ENCODE results near the gene KLHDC2. TPM values are rescaled to one million over a fixed set of nuclear protein-coding genes. Genes with fewer than 3 reads are reported as not detected.
A peak's percentile ranks its signal among the peaks of the same experiment; 100 is the strongest.
"Not testable (repeated sequence)": the region's sequence is repeated elsewhere in the genome, so short reads cannot be mapped to it uniquely, and the experiment has no call there.

The KLHDC2 gene
- polyA plus RNA-seq, 3 donors from 2014 or later = 61.3 to 68.1 (median 63.8) TPM

DNA sequence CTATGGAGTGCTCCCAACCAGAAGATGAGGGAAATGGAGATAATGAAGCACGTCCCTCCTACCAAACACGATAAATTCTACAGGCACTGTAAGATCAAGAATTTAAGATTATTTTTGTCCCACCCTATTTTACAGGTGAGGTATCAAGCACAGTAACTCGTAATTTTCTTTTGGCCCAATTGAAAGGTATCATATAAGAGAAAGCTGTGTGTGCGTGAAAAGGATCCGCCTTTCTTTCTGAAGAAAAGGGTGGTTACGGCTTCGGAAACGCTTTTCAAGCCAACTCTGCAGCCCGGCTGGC is 733 bp upstream of the KLHDC2 start:
- H3K36me3 Mint-ChIP-seq = peaks cover 0 to 4% (median 0%) of the 10 kb centered on the region in 3 donors
- H3K4me3 Mint-ChIP-seq = peak overlapping the region; percentile 91 to 98 (median 97)
- H3K4me1 Mint-ChIP-seq = peaks cover 27 to 42% of the 10 kb centered on the region in 2 donors
- H3K27me3 Mint-ChIP-seq (ENCODE audit: low read depth in 3 of 3) = peaks cover 12 to 19% (median 13%) of the 10 kb centered on the region in 3 donors
- H3K27ac Mint-ChIP-seq = peak overlapping the region; percentile 95 to 100 (median 98)
- DNase-seq = no peak
- H3K9me3 Mint-ChIP-seq = no peaks in the 10 kb centered on the region

DNA sequence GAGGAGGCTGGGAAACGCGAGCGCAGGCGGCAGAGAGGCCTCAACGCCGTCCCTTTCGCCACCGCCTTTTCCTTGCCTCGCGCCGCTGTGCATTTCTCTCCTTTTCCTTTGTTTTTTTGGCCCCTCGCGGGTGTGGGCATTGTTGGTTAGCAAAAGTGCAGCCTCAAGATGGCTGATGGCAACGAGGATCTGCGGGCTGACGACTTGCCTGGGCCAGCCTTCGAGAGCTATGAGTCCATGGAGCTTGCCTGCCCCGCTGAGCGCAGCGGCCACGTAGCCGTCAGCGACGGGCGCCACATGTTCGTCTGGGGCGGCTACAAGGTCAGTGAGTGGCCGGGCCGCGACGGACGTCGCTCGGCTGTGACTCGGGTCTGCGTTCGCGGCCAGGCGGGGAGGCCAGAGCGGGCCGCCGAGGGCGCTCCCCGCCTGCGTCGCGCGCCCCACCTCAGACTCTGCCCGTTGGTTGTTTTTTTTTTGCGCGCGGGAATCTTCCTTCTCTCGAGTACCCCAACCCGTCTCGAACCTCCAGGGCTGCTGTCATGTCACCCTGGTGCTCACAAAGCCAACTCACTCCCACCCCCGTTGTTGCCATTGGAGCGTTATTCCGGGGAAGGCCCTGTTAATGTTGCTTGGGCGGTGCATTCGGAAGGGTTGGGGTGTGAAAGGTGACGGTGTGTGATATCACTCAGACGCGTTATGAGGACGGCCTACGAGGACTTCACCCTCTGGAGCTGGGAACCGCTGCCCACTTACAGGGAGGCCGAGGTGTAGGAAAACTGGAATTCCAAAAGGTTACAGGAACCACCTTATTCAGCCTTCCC is 558 bp downstream of the KLHDC2 start:
- DNase-seq = peak; percentile 63 to 68 (median 65)
- peak overlapping the region; percentile 96 to 99 (median 98) for H3K27ac Mint-ChIP-seq
- H3K9me3 Mint-ChIP-seq = no peaks in the 10 kb centered on the region
- H3K27me3 Mint-ChIP-seq (ENCODE audit: low read depth in 3 of 3) = peaks cover 12 to 19% (median 13%) of the 10 kb centered on the region in 3 donors
- peak overlapping the region; percentile 94 to 97 (median 96) for H3K4me3 Mint-ChIP-seq
- peaks cover 27 to 42% of the 10 kb centered on the region in 2 donors for H3K4me1 Mint-ChIP-seq
- H3K36me3 Mint-ChIP-seq = peaks cover 0 to 4% (median 0%) of the 10 kb centered on the region in 3 donors

GRCh38 chr14:49769171-49769570 is 1.2 kb downstream of the KLHDC2 start:
- Mint-ChIP-seq H3K4me3 (peak overlapping the region; percentile 94 to 97 (median 96)), H3K27me3 (ENCODE audit: low read depth in 3 of 3) (peaks cover 12 to 19% (median 13%) of the 10 kb centered on the region in 3 donors), H3K9me3 (no peaks in the 10 kb centered on the region), H3K36me3 (peaks cover 0 to 4% (median 0%) of the 10 kb centered on the region in 3 donors), H3K27ac (peak overlapping the region; percentile 96 to 99 (median 98)), H3K4me1 (peaks cover 27 to 42% of the 10 kb centered on the region in 2 donors)
- no peak for DNase-seq

DNA sequence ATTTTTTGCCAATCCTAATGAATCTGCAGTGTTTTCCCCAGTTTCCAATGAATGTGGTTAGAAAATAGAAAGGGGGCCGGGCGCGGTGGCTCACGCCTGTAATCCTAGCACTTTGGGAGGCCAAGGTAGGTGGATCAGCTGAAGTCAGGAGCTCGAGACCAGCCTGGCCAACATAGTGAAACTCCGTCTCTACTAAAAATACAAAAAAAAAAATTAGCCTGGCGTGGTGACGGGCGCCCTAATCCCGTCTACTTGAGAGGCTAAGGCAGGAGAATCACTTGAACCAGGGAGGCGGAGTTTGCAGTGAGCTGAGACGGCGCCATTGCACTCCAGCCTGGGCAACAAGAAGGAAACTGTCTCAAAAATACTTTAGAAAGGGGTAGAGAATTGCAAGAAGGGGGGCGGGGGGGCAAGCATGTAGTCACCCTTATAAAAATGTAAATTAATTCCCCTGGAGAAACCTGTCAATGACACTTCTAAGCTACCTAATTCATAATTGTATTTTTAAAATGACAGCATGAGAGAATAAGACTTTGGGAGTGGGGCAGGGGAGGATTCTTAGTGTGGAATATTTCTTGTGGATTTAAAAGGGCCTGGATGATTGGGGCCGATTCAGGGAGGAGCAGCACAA is 1.7 kb downstream of the KLHDC2 start:
- Mint-ChIP-seq H3K4me3 (peak overlapping the region; percentile 94 to 97 (median 96)), H3K27me3 (ENCODE audit: low read depth in 3 of 3) (peaks cover 12 to 19% (median 13%) of the 10 kb centered on the region in 3 donors), H3K9me3 (no peaks in the 10 kb centered on the region), H3K36me3 (peaks cover 0 to 8% (median 4%) of the 10 kb centered on the region in 3 donors), H3K27ac (peak overlapping the region; percentile 96 to 99 (median 98)), H3K4me1 (peaks cover 27 to 42% of the 10 kb centered on the region in 2 donors)
- no peak for DNase-seq

- Mint-ChIP-seq H3K27me3 (ENCODE audit: low read depth in 3 of 3) (peaks cover 12 to 19% (median 13%) of the 10 kb centered on the region in 3 donors), H3K4me1 (peaks cover 27 to 48% of the 10 kb centered on the region in 2 donors), H3K4me3 (peak overlapping the region; percentile 9 to 97 (median 32)), H3K36me3 (peaks cover 2 to 13% (median 10%) of the 10 kb centered on the region in 3 donors), H3K27ac (peak overlapping the region; percentile 57 to 98 (median 68)), H3K9me3 (no peaks in the 10 kb centered on the region)
- DNase-seq = no peak
These were observed 2.4 kb downstream of the KLHDC2 start for GRCh38 chr14:49770212-49770817.

DNA sequence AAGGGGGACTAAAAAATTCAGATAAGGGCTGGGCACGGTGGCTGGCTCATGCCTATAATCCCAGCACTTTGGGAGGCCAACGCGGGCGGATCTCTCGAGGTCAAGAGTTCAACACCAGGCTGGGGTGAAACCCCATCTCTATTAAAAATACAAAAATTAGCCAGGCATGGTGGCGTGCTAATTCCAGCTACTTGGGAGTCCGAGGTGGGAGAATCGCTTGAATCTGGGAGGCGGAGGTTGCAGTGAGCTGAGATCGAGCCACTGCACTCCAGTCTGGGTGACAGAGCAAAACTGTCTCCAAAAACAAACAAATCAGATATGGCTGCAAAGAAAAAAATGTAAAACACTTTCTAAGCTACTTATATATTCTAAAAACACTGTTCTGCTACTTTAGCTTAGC is 3.7 kb downstream of the KLHDC2 start:
- not testable (repeated sequence) for DNase-seq, H3K4me3 Mint-ChIP-seq, H3K9me3 Mint-ChIP-seq
- Mint-ChIP-seq H3K4me1 (peaks cover 26 to 47% of the 10 kb centered on the region in 2 donors), H3K27me3 (ENCODE audit: low read depth in 3 of 3) (peaks cover 9 to 17% (median 9%) of the 10 kb centered on the region in 3 donors), H3K27ac (peak overlapping the region in 4 of 6 donors; percentile 8 to 71 (median 60)), H3K36me3 (peaks cover 8 to 19% (median 16%) of the 10 kb centered on the region in 3 donors)

- Mint-ChIP-seq H3K27me3 (ENCODE audit: low read depth in 3 of 3) (peaks cover 0 to 3% (median 0%) of the 10 kb centered on the region in 3 donors), H3K4me1 (peaks cover 13 to 32% of the 10 kb centered on the region in 2 donors), H3K9me3 (no peaks in the 10 kb centered on the region), H3K27ac (peak overlapping the region in 2 of 6 donors; percentile 44 to 58), H3K4me3 (no peak overlapping the region), H3K36me3 (peaks cover 8 to 24% (median 19%) of the 10 kb centered on the region in 3 donors)
- no peak for DNase-seq
These were observed 6.2 kb downstream of the KLHDC2 start for GRCh38 chr14:49774106-49774505.

DNA sequence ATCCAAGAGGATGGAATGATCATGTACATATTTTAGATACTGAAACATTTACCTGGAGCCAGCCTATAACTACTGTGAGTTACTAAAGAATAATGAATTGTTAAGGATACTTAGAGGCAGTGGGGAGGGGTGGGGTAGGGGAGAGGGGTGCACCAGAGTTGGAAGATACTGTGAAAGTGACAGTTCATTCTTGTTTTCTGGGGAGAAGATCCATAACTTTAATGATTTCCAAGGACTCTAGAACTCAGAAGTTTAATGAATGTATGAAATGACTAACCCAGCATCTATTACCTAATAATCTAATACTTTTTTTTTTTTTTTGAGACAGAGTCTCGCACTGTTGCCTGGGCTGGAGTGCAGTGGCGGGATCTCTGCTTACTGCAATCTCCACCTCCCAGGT is 10.5 kb downstream of the KLHDC2 start:
- H3K27me3 Mint-ChIP-seq (ENCODE audit: low read depth in 3 of 3) = no peaks in the 10 kb centered on the region
- no peaks in the 10 kb centered on the region for H3K9me3 Mint-ChIP-seq
- H3K27ac Mint-ChIP-seq = no peak overlapping the region
- peaks cover 8 to 49% (median 31%) of the 10 kb centered on the region in 3 donors for H3K36me3 Mint-ChIP-seq
- no peak for DNase-seq
- peaks cover 0 to 7% of the 10 kb centered on the region in 2 donors for H3K4me1 Mint-ChIP-seq
- H3K4me3 Mint-ChIP-seq = no peak overlapping the region

DNA sequence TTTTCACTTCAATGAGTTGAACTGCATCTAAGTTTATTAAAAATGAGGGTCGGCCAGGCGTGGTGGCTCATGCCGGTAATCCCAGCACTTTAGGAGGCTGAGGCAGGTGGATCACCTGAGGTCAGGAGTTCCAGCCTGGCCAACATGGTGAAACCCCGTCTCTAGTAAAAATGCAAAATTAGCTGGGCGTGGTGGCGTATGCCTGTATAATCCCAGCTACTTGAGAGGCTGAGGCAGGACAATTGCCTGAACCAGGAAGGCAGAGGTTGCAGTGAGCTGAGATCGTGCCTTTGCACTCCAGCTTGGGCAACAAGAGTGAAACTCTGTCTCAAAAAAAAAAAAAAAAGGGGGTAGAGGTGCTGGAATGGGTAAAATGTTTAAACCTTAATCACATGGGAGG is 13.1 kb downstream of the KLHDC2 start:
- peaks cover 1 to 46% (median 19%) of the 10 kb centered on the region in 3 donors for H3K36me3 Mint-ChIP-seq
- H3K27me3 Mint-ChIP-seq (ENCODE audit: low read depth in 3 of 3); H3K9me3 Mint-ChIP-seq; DNase-seq; H3K4me1 Mint-ChIP-seq; H3K4me3 Mint-ChIP-seq: not testable (repeated sequence)
- peak overlapping the region in 1 of 6 donors; percentile 61 for H3K27ac Mint-ChIP-seq

DNA sequence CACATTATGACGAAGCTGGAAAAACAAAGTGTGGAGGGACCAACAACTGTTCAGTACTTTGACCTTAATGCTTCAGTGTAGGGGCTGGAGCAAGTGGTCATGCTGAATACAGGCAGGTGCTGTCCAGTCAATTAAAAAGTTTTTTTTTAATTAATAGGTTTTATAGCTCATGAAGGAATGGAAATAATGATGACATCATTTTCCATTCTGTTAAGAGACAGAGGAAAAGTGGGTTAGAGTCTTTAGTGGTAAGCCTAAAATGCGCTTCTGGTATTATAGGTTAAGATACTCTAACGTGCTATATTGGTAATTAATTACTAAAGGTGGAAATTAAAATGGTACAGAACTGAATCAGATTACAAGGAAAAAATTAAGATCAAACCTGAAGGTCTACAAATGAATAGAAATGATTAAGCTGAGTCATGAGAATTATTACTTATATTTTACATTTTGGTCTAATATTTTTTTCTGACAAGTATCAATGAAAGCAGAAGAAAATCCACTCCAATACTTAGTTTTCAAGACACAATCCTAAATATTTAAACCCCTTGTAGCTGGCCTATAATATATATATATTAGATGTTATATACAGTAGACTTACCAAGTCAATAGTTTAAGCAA is 15.6 kb downstream of the KLHDC2 start:
- Mint-ChIP-seq H3K36me3 (peaks cover 4 to 51% (median 21%) of the 10 kb centered on the region in 3 donors), H3K4me1 (no peaks in the 10 kb centered on the region), H3K27me3 (ENCODE audit: low read depth in 3 of 3) (no peaks in the 10 kb centered on the region), H3K9me3 (no peaks in the 10 kb centered on the region), H3K4me3 (no peak overlapping the region), H3K27ac (no peak overlapping the region)
- DNase-seq = no peak

DNA sequence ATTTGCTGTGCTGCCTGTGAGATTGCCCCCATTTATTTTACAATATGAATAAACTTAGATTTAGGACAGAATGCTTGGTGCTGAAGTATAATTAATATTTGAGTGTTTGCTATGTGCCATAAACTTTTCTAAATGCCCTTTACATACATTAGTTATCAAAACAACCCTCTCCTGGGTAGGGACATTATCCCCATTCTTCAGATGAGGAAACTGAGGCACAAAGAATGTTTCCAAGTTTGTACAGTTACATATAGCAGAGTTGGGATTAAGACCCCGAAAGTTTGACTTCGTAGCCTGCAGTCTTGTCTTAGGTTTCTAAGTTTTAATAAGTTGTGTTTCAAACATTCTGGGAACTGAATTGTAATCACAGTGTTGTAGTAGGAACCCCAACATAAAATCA is 18.4 kb downstream of the KLHDC2 start:
- Mint-ChIP-seq H3K27me3 (ENCODE audit: low read depth in 3 of 3) (peaks cover 0 to 2% (median 0%) of the 10 kb centered on the region in 3 donors), H3K4me3 (no peak overlapping the region), H3K27ac (peak overlapping the region in 2 of 6 donors; percentile 43 to 61), H3K4me1 (no peaks in the 10 kb centered on the region), H3K36me3 (peaks cover 12 to 43% (median 15%) of the 10 kb centered on the region in 3 donors), H3K9me3 (no peaks in the 10 kb centered on the region)
- DNase-seq = no peak

DNA sequence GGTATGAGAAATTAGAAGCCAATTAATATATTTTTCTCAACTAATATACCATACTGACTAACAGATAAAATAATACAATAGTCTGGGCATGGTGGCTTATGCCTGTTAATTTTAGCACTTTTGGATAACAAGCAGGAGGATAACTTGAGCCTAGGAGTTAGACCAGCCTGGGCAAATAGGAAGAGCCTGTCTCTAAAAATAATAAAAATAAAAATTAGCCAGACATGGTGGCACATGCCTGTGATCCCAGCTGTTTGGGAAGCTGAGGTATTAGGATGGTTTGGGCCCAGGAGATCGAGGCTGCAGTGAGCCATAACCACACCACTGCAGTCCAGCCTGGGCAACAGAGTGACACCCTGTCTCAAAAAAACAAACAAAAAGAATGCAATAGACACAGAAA is 24.7 kb downstream of the KLHDC2 start:
- no peak overlapping the region for H3K4me3 Mint-ChIP-seq
- H3K4me1 Mint-ChIP-seq = no peaks in the 10 kb centered on the region
- H3K27ac Mint-ChIP-seq = no peak overlapping the region
- H3K27me3 Mint-ChIP-seq (ENCODE audit: low read depth in 3 of 3) = peaks cover 0 to 2% (median 0%) of the 10 kb centered on the region in 3 donors
- no peak for DNase-seq
- no peaks in the 10 kb centered on the region for H3K9me3 Mint-ChIP-seq
- H3K36me3 Mint-ChIP-seq = peaks cover 13 to 47% (median 28%) of the 10 kb centered on the region in 3 donors

- no peak for DNase-seq
- peaks cover 6 to 55% (median 38%) of the 10 kb centered on the region in 3 donors for H3K36me3 Mint-ChIP-seq
- no peaks in the 10 kb centered on the region for H3K9me3 Mint-ChIP-seq
- no peaks in the 10 kb centered on the region for H3K27me3 Mint-ChIP-seq (ENCODE audit: low read depth in 3 of 3)
- peak overlapping the region in 4 of 6 donors; percentile 27 to 66 (median 36) for H3K27ac Mint-ChIP-seq
- no peak overlapping the region for H3K4me3 Mint-ChIP-seq
- H3K4me1 Mint-ChIP-seq = no peaks in the 10 kb centered on the region
These were observed 28.1 kb downstream of the KLHDC2 start for GRCh38 chr14:49796025-49796424.
